Esophagus muscularis mucosa (tissue), 4 donors: ENCODE measurements around the gene FBLN7. TPM values are rescaled to one million over a fixed set of nuclear protein-coding genes. Genes with fewer than 3 reads are reported as not detected.
A peak's percentile ranks its signal among the peaks of the same experiment; 100 is the strongest.
"Not testable (repeated sequence)": the region's sequence is repeated elsewhere in the genome, so short reads cannot be mapped to it uniquely, and the experiment has no call there.

Source experiments
- DNase-seq: peaks from one replicate; pipeline ENCODE4 v3.0.0-alpha.2; 2017; ENCODE audit errors: extremely low spot score
- H3K27ac ChIP-seq, 4 donors: fragments of 200-600 bp; sonication (generic); replicated peaks in 1 of 4; 1 replicate in 3 of 4; 2 replicates in 1 of 4; pipeline ENCODE4 v1.5.1; 2016 to 2019; ENCODE audit warnings: mild to moderate bottlenecking in 1 of 4
- H3K27me3 ChIP-seq, 4 donors: fragments of 200-600 bp; sonication (generic); one replicate each; pipeline versions ENCODE4 v1.5.1 to v1.6.0; 2016 to 2019
- H3K36me3 ChIP-seq, 4 donors: fragments of 200-600 bp; sonication (generic); one replicate each; pipeline ENCODE4 v1.5.1; 2016 to 2019
- H3K4me1 ChIP-seq, 4 donors: fragments of 200-600 bp; sonication (generic); one replicate each; pipeline ENCODE4 v1.5.1; 2016 to 2019
- H3K4me3 ChIP-seq, 4 donors: fragments of 200-600 bp; sonication (generic); 1 replicate in 2 of 4; 2 replicates in 2 of 4; pipeline ENCODE4 v1.5.1; 2016 to 2019; ENCODE audit warnings: mild to moderate bottlenecking in 4 of 4, moderate library complexity in 1 of 4
- H3K9me3 ChIP-seq, 4 donors: fragments of 200-600 bp; sonication (generic); 1 replicate in 3 of 4; 2 replicates in 1 of 4; pipeline ENCODE4 v1.5.1; 2016 to 2019
- EP300 ChIP-seq: sonication (generic); formaldehyde crosslinking; IDR thresholded peaks from one replicate; pipeline ENCODE4 v1.6.1; 2017; ENCODE audit warnings: antibody characterized with exemption
- POLR2A ChIP-seq: fragments of 450-650 bp; IDR thresholded peaks from one replicate; pipeline ENCODE4 v1.6.1; 2017; ENCODE audit warnings: antibody characterized with exemption, moderate library complexity, mild to moderate bottlenecking, low read depth
- POLR2AphosphoS5 ChIP-seq, 2 donors: sonication (generic); formaldehyde crosslinking; IDR thresholded peaks; one replicate each; pipeline ENCODE4 v1.6.1; 2017; ENCODE audit warnings: antibody characterized with exemption in 2 of 2
- WGBS: methylation state at CpG from one replicate; pipeline ENCODE4 v1.1.5; 2018; 5-methylcytosine and 5-hydroxymethylcytosine counted together
- intact Hi-C: fragments of 100-400 bp; cut with DNase I; formaldehyde crosslinking; loops from one replicate; pipeline ENCODE4 v1.15.1; 2023
- total RNA-seq, 4 donors: library from RNA; depleted of rRNA; stranded (reverse); fragments of >200 nt; gene quantifications; one replicate each; pipeline versions ENCODE4 v1.1.0 to v1.2.1, GENCODE V29; 2016
- TF ChIP-seq, protein P1 (sequence below), 3 experiments: fragments of 200-600 bp in 2 of 3; fragments of 450-650 bp in 1 of 3; sonication (generic) in 2 of 3; IDR thresholded peaks; one replicate each; pipeline ENCODE4 v1.5.1; 2017 to 2019; ENCODE audit warnings: antibody characterized with exemption in 3 of 3, mild to moderate bottlenecking in 2 of 3, moderate library complexity in 1 of 3

FBLN7 gene
- total RNA-seq, 4 donors from 2014 or later, result 1.1 to 2.1 (median 1.8) TPM

DNA sequence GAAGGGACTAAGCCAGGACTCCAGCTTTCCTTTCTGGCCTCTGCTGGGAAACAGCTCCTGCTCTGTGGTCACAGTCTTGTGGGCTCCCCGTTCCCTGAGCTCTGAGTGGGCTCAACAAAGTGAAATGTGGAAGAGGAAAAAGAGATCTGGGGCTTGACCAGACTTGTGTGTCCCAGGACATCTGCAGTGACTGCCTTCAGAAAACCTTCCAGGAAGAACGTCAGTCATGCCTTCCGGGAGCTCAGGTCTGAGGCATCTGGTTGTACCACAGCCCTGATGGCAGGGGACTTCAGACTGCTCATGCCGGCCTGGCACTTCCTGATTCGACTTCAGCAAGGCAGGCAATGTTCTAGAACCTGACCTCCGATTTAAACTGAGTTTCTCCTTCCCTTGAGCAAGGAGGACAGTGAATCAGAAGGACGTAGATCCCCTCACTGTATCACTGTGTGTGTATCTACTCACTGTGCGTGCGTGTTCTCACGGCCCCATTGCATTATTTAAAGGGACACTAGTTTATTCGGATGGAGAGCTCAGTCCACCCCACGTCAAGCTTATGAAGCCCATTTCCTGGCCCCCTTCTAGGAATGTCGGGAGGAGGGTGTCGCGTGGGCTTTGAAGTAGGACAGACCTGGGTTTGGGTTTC lies 548 bp upstream of the FBLN7 start:
- intact Hi-C loops, result no loop called here
- H3K4me3 ChIP-seq, result peak overlapping the region; percentile 55 to 75 (median 60)
- peak; percentile 47 for DNase-seq
- WGBS, result 36% methylated on average over 15 of the region's 15 CpGs
- peaks cover 2 to 19% (median 18%) of the 10 kb centered on the region in 4 donors for H3K4me1 ChIP-seq
- no peaks in the 10 kb centered on the region for H3K36me3 ChIP-seq
- TF ChIP-seq POLR2A, result no peak
- no peak for TF ChIP-seq POLR2AphosphoS5 (IDR thresholded peaks at IDR 0.05)
- TF ChIP-seq EP300, result no peak
- TF ChIP-seq, protein P1, sequence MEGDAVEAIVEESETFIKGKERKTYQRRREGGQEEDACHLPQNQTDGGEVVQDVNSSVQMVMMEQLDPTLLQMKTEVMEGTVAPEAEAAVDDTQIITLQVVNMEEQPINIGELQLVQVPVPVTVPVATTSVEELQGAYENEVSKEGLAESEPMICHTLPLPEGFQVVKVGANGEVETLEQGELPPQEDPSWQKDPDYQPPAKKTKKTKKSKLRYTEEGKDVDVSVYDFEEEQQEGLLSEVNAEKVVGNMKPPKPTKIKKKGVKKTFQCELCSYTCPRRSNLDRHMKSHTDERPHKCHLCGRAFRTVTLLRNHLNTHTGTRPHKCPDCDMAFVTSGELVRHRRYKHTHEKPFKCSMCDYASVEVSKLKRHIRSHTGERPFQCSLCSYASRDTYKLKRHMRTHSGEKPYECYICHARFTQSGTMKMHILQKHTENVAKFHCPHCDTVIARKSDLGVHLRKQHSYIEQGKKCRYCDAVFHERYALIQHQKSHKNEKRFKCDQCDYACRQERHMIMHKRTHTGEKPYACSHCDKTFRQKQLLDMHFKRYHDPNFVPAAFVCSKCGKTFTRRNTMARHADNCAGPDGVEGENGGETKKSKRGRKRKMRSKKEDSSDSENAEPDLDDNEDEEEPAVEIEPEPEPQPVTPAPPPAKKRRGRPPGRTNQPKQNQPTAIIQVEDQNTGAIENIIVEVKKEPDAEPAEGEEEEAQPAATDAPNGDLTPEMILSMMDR (IDR thresholded peaks at IDR 0.05), result no peak
- H3K27ac ChIP-seq, result no peak overlapping the region
- peaks cover 0 to 8% (median 4%) of the 10 kb centered on the region in 4 donors for H3K9me3 ChIP-seq
- peaks cover 0 to 17% (median 0%) of the 10 kb centered on the region in 4 donors for H3K27me3 ChIP-seq

DNA sequence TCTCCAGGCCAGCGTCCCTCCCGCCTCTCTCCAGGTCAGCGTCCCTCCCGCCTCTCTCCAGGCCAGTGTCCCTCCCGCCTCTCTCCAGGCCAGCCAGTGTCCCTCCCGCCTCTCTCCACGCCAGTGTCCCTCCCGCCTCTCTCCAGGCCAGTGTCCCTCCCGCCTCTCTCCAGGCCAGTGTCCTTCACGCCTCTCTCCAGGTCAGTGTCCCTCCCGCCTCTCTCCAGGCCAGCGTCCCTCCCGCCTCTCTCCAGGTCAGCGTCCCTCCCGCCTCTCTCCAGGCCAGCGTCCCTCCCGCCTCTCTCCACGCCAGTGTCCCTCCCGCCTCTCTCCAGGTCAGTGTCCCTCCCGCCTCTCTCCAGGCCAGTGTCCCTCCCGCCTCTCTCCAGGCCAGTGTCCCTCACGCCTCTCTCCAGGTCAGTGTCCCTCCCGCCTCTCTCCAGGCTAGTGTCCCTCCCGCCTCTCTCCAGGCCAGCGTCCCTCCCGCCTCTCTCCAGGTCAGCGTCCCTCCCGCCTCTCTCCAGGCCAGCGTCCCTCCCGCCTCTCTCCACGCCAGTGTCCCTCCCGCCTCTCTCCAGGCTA lies 939 bp downstream of the FBLN7 start:
- DNase-seq, H3K36me3 ChIP-seq, intact Hi-C loops, H3K9me3 ChIP-seq, H3K27ac ChIP-seq: not testable (repeated sequence)
- 2% methylated on average over 10 of the region's 32 CpGs for WGBS
- Histone ChIP-seq H3K4me1 (peaks cover 2 to 19% (median 18%) of the 10 kb centered on the region in 4 donors), H3K4me3 (peak overlapping the region; percentile 55 to 75 (median 60)), H3K27me3 (peaks cover 0 to 17% (median 0%) of the 10 kb centered on the region in 4 donors)

DNA sequence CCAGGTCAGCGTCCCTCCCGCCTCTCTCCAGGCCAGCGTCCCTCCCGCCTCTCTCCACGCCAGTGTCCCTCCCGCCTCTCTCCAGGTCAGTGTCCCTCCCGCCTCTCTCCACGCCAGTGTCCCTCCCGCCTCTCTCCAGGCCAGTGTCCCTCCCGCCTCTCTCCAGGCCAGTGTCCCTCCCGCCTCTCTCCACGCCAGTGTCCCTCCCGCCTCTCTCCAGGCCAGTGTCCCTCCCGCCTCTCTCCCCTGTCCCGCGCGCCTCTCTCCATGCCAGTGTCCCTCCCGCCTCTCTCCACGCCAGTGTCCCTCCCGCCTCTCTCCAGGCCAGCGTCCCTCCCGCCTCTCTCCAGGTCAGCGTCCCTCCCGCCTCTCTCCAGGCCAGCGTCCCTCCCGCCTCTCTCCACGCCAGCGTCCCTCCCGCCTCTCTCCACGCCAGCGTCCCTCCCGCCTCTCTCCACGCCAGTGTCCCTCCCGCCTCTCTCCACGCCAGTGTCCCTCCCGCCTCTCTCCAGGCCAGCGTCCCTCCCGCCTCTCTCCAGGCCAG lies 1.5 kb downstream of the FBLN7 start:
- Histone ChIP-seq H3K4me3 (peak overlapping the region; percentile 28 to 58 (median 34)), H3K27me3 (peaks cover 0 to 17% (median 0%) of the 10 kb centered on the region in 4 donors), H3K4me1 (peaks cover 2 to 19% (median 18%) of the 10 kb centered on the region in 4 donors)
- H3K27ac ChIP-seq, intact Hi-C loops, H3K9me3 ChIP-seq, H3K36me3 ChIP-seq, DNase-seq: not testable (repeated sequence)
- 9% methylated on average over 28 of the region's 38 CpGs for WGBS

DNA sequence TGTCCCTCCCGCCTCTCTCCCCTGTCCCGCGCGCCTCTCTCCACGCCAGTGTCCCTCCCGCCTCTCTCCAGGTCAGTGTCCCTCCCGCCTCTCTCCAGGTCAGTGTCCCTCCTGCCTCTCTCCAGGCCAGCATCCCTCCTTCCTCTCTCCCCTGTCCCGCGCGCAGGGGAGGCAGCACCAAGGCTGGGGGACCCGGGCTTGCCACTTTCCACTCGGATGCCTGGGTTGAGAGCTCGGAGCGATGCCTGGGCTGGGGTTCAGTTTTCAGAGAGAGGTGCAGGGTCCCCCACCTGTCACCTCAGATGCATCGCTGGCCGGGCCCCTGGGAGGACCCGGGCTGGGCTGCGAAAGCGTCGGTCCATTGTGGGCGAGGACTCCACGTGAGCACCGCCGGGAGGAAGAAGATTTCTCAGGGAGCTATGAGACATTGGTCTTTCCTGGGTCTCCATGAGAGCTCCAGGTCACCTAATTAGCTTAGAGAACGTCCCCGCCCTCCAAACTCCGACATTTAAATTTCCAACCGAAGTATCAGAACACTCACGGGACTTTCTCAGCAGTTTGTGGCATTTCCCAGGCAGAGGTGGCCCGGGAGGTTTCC lies 2.1 kb downstream of the FBLN7 start:
- H3K4me3 ChIP-seq, result peak overlapping the region; percentile 28 to 58 (median 34)
- H3K27me3 ChIP-seq, result peaks cover 0 to 17% (median 0%) of the 10 kb centered on the region in 4 donors
- no peak for TF ChIP-seq EP300
- TF ChIP-seq, protein P1 (IDR thresholded peaks at IDR 0.05), result no peak
- TF ChIP-seq POLR2AphosphoS5 (IDR thresholded peaks at IDR 0.05), result no peak
- no peak for TF ChIP-seq POLR2A
- H3K9me3 ChIP-seq, result no peaks in the 10 kb centered on the region
- no peak overlapping the region for H3K27ac ChIP-seq
- WGBS, result 16% methylated on average over 17 of the region's 30 CpGs
- peak; percentile 88 for DNase-seq
- H3K36me3 ChIP-seq, result no peaks in the 10 kb centered on the region
- peaks cover 2 to 19% (median 18%) of the 10 kb centered on the region in 4 donors for H3K4me1 ChIP-seq
- intact Hi-C loops, result no loop called here

DNA sequence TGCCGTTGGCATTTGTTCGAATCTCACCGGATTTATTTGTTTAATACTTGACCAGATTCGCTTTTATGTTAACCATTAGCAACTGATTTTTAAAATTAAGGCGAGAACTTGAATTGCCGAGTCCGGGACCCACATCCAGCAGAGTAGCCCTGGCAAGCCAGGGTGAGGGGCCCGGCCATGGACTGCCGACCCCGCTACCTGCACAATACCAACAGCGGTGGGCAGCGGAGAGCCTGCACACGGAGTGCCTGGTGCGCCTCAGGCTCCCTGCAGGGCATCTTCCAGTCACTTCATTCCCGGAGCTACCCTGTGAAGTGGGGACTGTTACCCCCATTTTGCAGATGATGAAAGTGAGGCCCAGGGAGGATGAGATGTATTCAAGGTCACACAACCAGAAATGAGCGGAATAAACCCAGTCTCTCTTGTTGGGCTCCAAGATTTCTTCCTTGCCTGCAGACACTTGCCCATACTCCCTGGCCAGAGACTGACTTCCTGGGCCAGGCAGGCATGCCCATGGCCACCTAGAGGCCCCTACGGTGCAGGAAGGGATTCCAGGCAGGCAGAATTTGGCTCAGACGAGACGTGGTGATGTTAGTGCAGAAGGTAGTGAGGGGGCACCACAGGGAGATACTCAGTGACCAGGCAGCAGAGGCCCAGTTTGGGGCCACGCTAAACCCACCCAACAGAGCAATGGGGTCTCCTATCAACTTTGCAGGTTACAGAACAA lies 2.9 kb downstream of the FBLN7 start:
- Histone ChIP-seq H3K4me3 (no peak overlapping the region), H3K27ac (no peak overlapping the region), H3K36me3 (no peaks in the 10 kb centered on the region), H3K9me3 (no peaks in the 10 kb centered on the region), H3K27me3 (peaks cover 0 to 17% (median 0%) of the 10 kb centered on the region in 4 donors), H3K4me1 (peaks cover 2 to 19% (median 18%) of the 10 kb centered on the region in 4 donors)
- 90% methylated on average over 18 of the region's 20 CpGs for WGBS
- intact Hi-C loops, result no loop called here
- TF ChIP-seq EP300 (no peak), POLR2AphosphoS5 (IDR thresholded peaks at IDR 0.05) (no peak), POLR2A (no peak)
- TF ChIP-seq, protein P1 (IDR thresholded peaks at IDR 0.05), result no peak
- peak; percentile 84 for DNase-seq
